IMR-90 (cell line): ENCODE results near the gene RPN2. TPM values are rescaled to one million over a fixed set of nuclear protein-coding genes. Genes with fewer than 3 reads are reported as not detected.

ENCODE experiments used
- ATAC-seq: fragments of 200-7000 bp; cut with Tn5 transposase; 2 replicates; pipeline ENCODE4 v1.9.1; 2020; ENCODE audit warnings: low read depth, mild to moderate bottlenecking, moderate library complexity
- BruUV-seq: library from RNA; stranded (reverse); fragments of 400-500 nt; replicated peaks from 2 replicates; lab custom pipeline; 2021; lab: Mats Ljungman, UMichigan
- CTCF ChIA-PET: fragments of 300-600 bp; formaldehyde crosslinking; extraction: SDS; loops from one replicate; lab custom pipeline; 2021; ENCODE audit warnings: antibody characterized with exemption; lab: Yijun Ruan, JAX
- POLR2A ChIA-PET: fragments of 300-600 bp; sonication (Branson Sonifier 250); formaldehyde crosslinking; loops from one replicate; lab custom pipeline; 2022; ENCODE audit warnings: antibody characterized with exemption; ENCODE audit not compliant: unreplicated experiment; lab: Charles Lee
- DNase-seq: peaks from one replicate; pipeline ENCODE4 v3.0.0; 2013
- H2AFZ ChIP-seq: replicated peaks from 2 replicates; pipeline ENCODE3; 2013; ENCODE audit warnings: low read length, mild to moderate bottlenecking; ENCODE audit not compliant: poor library complexity
- H2AK5ac ChIP-seq: 2 replicates; pipeline ENCODE4 v1.6.1; 2013; ENCODE audit warnings: low read depth, low read length, inconsistent platforms
- H2AK9ac ChIP-seq: replicated peaks from 2 replicates; pipeline ENCODE3; 2013; ENCODE audit warnings: mild to moderate bottlenecking, low read depth, low read length, moderate library complexity; ENCODE audit not compliant: poor library complexity
- H2BK120ac ChIP-seq: 2 replicates; pipeline ENCODE4 v1.6.1; 2013; ENCODE audit warnings: low read depth, low read length, inconsistent platforms
- H2BK15ac ChIP-seq: 3 replicates; pipeline ENCODE4 v1.6.1; 2013; ENCODE audit warnings: low read depth, low read length, inconsistent platforms
- H2BK20ac ChIP-seq: 2 replicates; pipeline ENCODE4 v1.6.1; 2013; ENCODE audit warnings: low read depth, mild to moderate bottlenecking, inconsistent platforms, low read length, moderate library complexity
- H2BK5ac ChIP-seq: 2 replicates; pipeline ENCODE4 v1.6.1; 2013; ENCODE audit warnings: mild to moderate bottlenecking, low read depth, low read length, inconsistent platforms; ENCODE audit not compliant: poor library complexity, severe bottlenecking
- H3K14ac ChIP-seq: replicated peaks from 2 replicates; pipeline ENCODE4 v1.6.1; 2013; ENCODE audit warnings: low read depth, low read length, inconsistent platforms
- H3K18ac ChIP-seq: 2 replicates; pipeline ENCODE4 v1.6.1; 2013; ENCODE audit warnings: low read depth, low read length, control low read depth
- H3K23ac ChIP-seq: 2 replicates; pipeline ENCODE4 v1.6.1; 2013; ENCODE audit warnings: low read depth, low read length, inconsistent platforms
- H3K27ac ChIP-seq: 2 replicates; pipeline ENCODE4 v1.5.1; 2013; ENCODE audit warnings: mild to moderate bottlenecking, control low read depth, low read length; ENCODE audit not compliant: insufficient read depth
- H3K27me3 ChIP-seq: 2 replicates; pipeline ENCODE4 v1.6.1; 2013; ENCODE audit warnings: low read length; ENCODE audit not compliant: control insufficient read depth, insufficient read depth
- H3K36me3 ChIP-seq: 2 replicates; pipeline ENCODE4 v1.6.1; 2013; ENCODE audit warnings: low read length, mixed read lengths; ENCODE audit not compliant: control insufficient read depth, insufficient read depth
- H3K4ac ChIP-seq: 2 replicates; pipeline ENCODE4 v1.6.1; 2013; ENCODE audit warnings: low read depth, low read length, inconsistent platforms
- H3K4me1 ChIP-seq: 2 replicates; pipeline ENCODE4 v1.6.1; 2013; ENCODE audit warnings: low read length, mixed read lengths; ENCODE audit not compliant: control insufficient read depth, insufficient read depth
- H3K4me2 ChIP-seq: 2 replicates; pipeline ENCODE4 v1.6.1; 2013; ENCODE audit warnings: low read depth, mild to moderate bottlenecking, control low read depth, low read length, moderate library complexity
- H3K4me3 ChIP-seq: 2 replicates; pipeline ENCODE4 v1.5.1; 2013; ENCODE audit warnings: low read depth, mild to moderate bottlenecking, control low read depth, low read length, moderate library complexity; ENCODE audit not compliant: insufficient read depth
- H3K56ac ChIP-seq: 2 replicates; pipeline ENCODE4 v1.6.1; 2013; ENCODE audit warnings: low read length, inconsistent platforms; ENCODE audit not compliant: insufficient read depth; ENCODE audit errors: extremely low read depth
- H3K79me1 ChIP-seq, 2 experiments: 2 replicates each; pipeline ENCODE4 v1.6.1; 2013; ENCODE audit warnings: low read length in 2 of 2, inconsistent platforms in 1 of 2, low read depth in 1 of 2
- H3K9ac ChIP-seq: 2 replicates; pipeline ENCODE4 v1.6.1; 2013; ENCODE audit warnings: low read depth, low read length, control low read depth
- H3K9me1 ChIP-seq: 2 replicates; pipeline ENCODE4 v1.6.1; 2013; ENCODE audit warnings: low read length, inconsistent platforms; ENCODE audit not compliant: insufficient read depth
- H3K9me3 ChIP-seq: 2 replicates; pipeline ENCODE4 v1.6.1; 2013; ENCODE audit warnings: low read length; ENCODE audit not compliant: control insufficient read depth, insufficient read depth
- H4K20me1 ChIP-seq: 2 replicates; pipeline ENCODE4 v1.6.1; 2013; ENCODE audit warnings: low read length, inconsistent platforms; ENCODE audit not compliant: insufficient read depth
- H4K5ac ChIP-seq: 2 replicates; pipeline ENCODE4 v1.6.1; 2013; ENCODE audit warnings: mild to moderate bottlenecking, low read depth, low read length, control low read depth
- H4K8ac ChIP-seq, 2 experiments: 2 replicates each; pipeline ENCODE4 v1.6.1; 2013; ENCODE audit warnings: low read depth in 2 of 2, low read length in 2 of 2, control low read depth in 1 of 2, inconsistent platforms in 1 of 2
- H4K91ac ChIP-seq: 2 replicates; pipeline ENCODE4 v1.6.1; 2013; ENCODE audit warnings: low read depth, low read length, inconsistent platforms; ENCODE audit not compliant: insufficient read depth
- CEBPB ChIP-seq: IDR thresholded peaks from 2 replicates; pipeline ENCODE4 v1.6.1; 2012; ENCODE audit warnings: low read depth, low read length, improper control_type of control experiment
- MAFK ChIP-seq: IDR thresholded peaks from 2 replicates; pipeline ENCODE4 v1.6.1; 2012; ENCODE audit warnings: low read depth, low read length, improper control_type of control experiment
- MXI1 ChIP-seq: IDR thresholded peaks from 2 replicates; pipeline ENCODE4 v1.6.1; 2012; ENCODE audit warnings: low read depth, mild to moderate bottlenecking, low read length, moderate library complexity, borderline replicate concordance
- NFE2L2 ChIP-seq: fragments of 150-350 bp; IDR thresholded peaks from 2 replicates; pipeline ENCODE4 v1.6.1; 2016; ENCODE audit warnings: low read depth, mild to moderate bottlenecking, low read length
- RAD21 ChIP-seq: IDR thresholded peaks from 2 replicates; pipeline ENCODE4 v1.6.1; 2012; ENCODE audit warnings: low read length, improper control_type of control experiment
- RFX5 ChIP-seq: IDR thresholded peaks from 2 replicates; pipeline ENCODE4 v1.8.0; 2012; ENCODE audit warnings: low read depth, mild to moderate bottlenecking, low read length, moderate library complexity
- SMC3 ChIP-seq: fragments of 150-350 bp; IDR thresholded peaks from 2 replicates; pipeline ENCODE4 v1.6.1; 2016; ENCODE audit warnings: low read depth, mild to moderate bottlenecking, antibody characterized with exemption, low read length, moderate library complexity
- WGBS, 2 experiments: methylation state at CpG; one replicate each; pipeline versions ENCODE4 v1.1.5 to v1.1.7; 2013; ENCODE audit warnings: missing lambda C conversion rate in 2 of 2; ENCODE audit not compliant: insufficient read length in 1 of 2; ENCODE audit errors: extremely low coverage in 2 of 2; 5-methylcytosine and 5-hydroxymethylcytosine counted together
- dilution Hi-C: fragments of 300-500 bp; cut with HindIII; formaldehyde crosslinking; loops from one replicate; pipeline ENCODE4 v1.14.3; 2018; ENCODE audit warnings: low sequenced_read_pairs; ENCODE audit not compliant: unreplicated experiment
- in situ Hi-C: fragments of 300-500 bp; cut with MboI; formaldehyde crosslinking; loops from 3 replicates; pipeline ENCODE4 v1.14.3; 2019; ENCODE audit warnings: low sequenced_read_pairs, inconsistent platforms, mixed read lengths
- intact Hi-C: fragments of 100-400 bp; cut with micrococcal nuclease; formaldehyde crosslinking; loops from 2 replicates; pipeline ENCODE4 v1.10.0; 2022
- polyA plus RNA-seq, 3 experiments: library from polyadenylated mRNA; depleted of rRNA; stranded (reverse); fragments of >200 nt; gene quantifications; 2 replicates each; pipeline ENCODE4 v1.2.3, GENCODE V29; 2012; ENCODE audit warnings: low replicate concordance in 1 of 3
- total RNA-seq: library from RNA; depleted of rRNA; stranded (reverse); fragments of >200 nt; gene quantifications from 2 replicates; pipeline ENCODE4 v1.2.3, GENCODE V29; 2012
- TF ChIP-seq, protein P1 (sequence below): fragments of 150-350 bp; IDR thresholded peaks from 2 replicates; pipeline ENCODE4 v1.6.1; 2017; ENCODE audit warnings: mild to moderate bottlenecking, antibody characterized with exemption, low read length, low read depth

The RPN2 gene
- total and polyA plus RNA-seq, 2 of the 4 experiments (the other 2 are of a cell fraction) = 305 to 481 TPM

DNA sequence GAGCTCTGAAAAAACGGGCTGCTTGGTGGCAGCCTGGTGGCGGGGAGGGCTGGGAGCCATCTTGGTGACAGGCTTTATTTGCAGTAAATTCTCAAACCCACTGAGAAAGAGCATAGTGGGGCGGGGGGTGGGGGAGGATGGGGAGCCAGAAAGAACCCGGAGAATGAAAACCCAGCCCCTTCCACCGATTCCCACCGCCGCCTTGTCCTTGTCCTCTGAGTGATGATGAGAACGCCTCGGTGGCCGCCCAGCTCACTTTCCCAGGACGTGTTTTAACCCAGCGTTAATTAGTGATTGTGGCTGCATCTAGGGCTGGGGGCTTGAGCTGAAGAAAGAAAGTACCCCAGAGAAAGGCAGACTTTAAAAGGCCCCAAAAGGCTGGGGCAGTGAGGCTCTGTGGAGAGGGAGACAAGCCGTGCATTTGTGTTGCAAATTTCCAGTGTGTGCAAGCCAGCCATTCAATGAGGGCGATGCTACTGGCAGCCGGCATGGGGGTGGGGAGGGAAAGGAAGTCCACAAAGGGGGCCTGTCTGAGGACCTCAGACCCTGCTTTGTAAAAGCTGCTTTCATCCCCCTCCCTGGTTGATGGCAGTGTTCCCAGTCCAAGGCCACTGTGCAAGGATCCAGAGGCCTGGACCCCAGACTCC is 88.7 kb downstream of the RPN2 start:
- in situ Hi-C loops = loop anchor here (25.0 kb wide), 1 partner anchor 1120 kb away; no protein-coding TSS in a partner anchor
- Histone ChIP-seq H2BK120ac (no peak overlapping the region), H3K4me2 (no peak overlapping the region)

More for the DNA sequence above, 88.7 kb downstream of the RPN2 start:
- intact Hi-C loops = no loop called here
- Histone ChIP-seq H3K27ac (no peak overlapping the region), H3K9me1 (no peaks in the 10 kb centered on the region), H2AK5ac (no peak overlapping the region), H2AFZ (no peak overlapping the region), H2BK15ac (no peak overlapping the region), H2BK20ac (no peak overlapping the region), H3K4me3 (no peak overlapping the region), H3K36me3 (no peaks in the 10 kb centered on the region), H3K23ac (no peak overlapping the region), H4K20me1 (no peaks in the 10 kb centered on the region), H3K9me3 (no peaks in the 10 kb centered on the region), H3K56ac (no peak overlapping the region), H4K91ac (no peak overlapping the region), H3K4me1 (no peaks in the 10 kb centered on the region; the same call in 1 of the 2 replicates), H3K79me1 (no peaks in the 10 kb centered on the region), H2AK9ac (no peak overlapping the region), H2BK5ac (no peak overlapping the region), H3K4ac (no peak overlapping the region), H4K8ac (no peak overlapping the region), H3K9ac (no peak overlapping the region), H3K18ac (no peak overlapping the region), H4K5ac (no peak overlapping the region), H3K27me3 (peaks cover 8% of the 10 kb centered on the region), H3K14ac (no peak overlapping the region)
- CTCF ChIA-PET = interaction anchor here (1.1 kb wide), 1 partner anchor 9 kb away, joined by 3 read pairs; no protein-coding TSS in a partner anchor
- POLR2A ChIA-PET = interaction anchor here (0.6 kb wide), 1 partner anchor 265 kb away, joined by 7 read pairs; no protein-coding TSS in a partner anchor
- ATAC-seq (no peak), DNase-seq (no peak)
- 42% methylated on average over 7 of the region's 15 CpGs; no CpG with 5 or more reads in 1 of the 2 experiments for WGBS, 2 experiments
- TF ChIP-seq SMC3 = no peak
- TF ChIP-seq, protein P1, sequence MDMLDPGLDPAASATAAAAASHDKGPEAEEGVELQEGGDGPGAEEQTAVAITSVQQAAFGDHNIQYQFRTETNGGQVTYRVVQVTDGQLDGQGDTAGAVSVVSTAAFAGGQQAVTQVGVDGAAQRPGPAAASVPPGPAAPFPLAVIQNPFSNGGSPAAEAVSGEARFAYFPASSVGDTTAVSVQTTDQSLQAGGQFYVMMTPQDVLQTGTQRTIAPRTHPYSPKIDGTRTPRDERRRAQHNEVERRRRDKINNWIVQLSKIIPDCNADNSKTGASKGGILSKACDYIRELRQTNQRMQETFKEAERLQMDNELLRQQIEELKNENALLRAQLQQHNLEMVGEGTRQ = no peak
- TF ChIP-seq RFX5 = no peak
- TF ChIP-seq NFE2L2 = no peak
- no peak for TF ChIP-seq RAD21
- no peak for TF ChIP-seq CEBPB
- no peak for TF ChIP-seq MXI1
- TF ChIP-seq MAFK = no peak
- dilution Hi-C loops = no loop called here
- no TSS peak for BruUV-seq
